GM18505 (cell line): ENCODE results near the gene SPRED2.

Experiments
- ATAC-seq: cut with Tn5 transposase; IDR thresholded peaks from one replicate; pipeline ENCODE4 v1.9.1; 2021; ENCODE audit not compliant: unreplicated experiment
- POLR2A ChIP-seq: IDR thresholded peaks from 4 replicates; pipeline ENCODE4 v1.6.1; 2011; ENCODE audit warnings: borderline replicate concordance; ENCODE audit not compliant: insufficient read depth, insufficient read length; ENCODE audit errors: extremely low read depth

Gene SPRED2

GRCh38 chr2:65416321-65416720 is 16.1 kb downstream of the SPRED2 start:
- no peak for ATAC-seq

DNA sequence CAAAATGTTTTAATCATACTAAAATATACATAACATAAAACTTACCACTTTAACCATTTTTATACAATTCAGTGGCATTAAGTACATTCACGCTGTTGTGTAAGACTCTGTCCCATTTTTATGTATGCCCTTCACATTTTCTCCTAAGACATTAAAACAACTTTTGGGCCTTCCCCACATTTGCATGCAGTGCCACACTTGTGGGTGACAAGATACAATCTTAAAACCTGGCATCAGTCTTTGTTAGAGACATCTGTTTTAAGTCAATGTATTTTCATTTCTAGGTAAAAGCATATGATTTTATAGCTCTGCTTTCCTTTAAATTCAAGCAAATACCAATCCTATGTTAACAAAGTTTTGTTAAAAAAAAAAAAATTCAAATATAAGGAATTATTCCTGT is 17.3 kb downstream of the SPRED2 start:
- ATAC-seq = no peak

More at GRCh38 chr2:65416321-65416720, 16.1 kb downstream of the SPRED2 start:
- TF ChIP-seq POLR2A = no peak

DNA sequence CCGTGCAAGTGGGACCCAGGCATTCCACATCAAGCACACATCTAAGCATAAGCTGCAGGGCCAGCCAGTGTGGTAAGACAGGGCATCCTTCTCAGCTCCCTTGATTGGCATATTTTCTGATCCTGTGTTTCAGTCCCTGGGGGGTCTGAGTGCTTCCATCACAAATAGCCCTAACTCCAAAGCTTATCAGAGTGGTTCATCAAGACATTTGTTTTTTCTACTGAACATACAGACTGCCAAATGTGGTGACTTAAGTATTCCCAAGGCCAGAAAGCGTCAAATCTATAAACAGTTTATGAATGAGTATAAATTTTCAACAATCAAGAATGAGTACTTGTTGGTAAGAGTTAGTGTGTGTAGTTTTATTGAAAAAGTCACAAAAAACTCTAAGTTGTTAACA is 18.8 kb downstream of the SPRED2 start:
- ATAC-seq = no peak
- TF ChIP-seq POLR2A = no peak

More for the DNA sequence above, 17.3 kb downstream of the SPRED2 start:
- no peak for TF ChIP-seq POLR2A

GRCh38 chr2:65413106-65413505 is 19.3 kb downstream of the SPRED2 start:
- no peak for TF ChIP-seq POLR2A
- no peak for ATAC-seq

GRCh38 chr2:65411056-65411795 is 21.2 kb downstream of the SPRED2 start:
- ATAC-seq = no peak
- no peak for TF ChIP-seq POLR2A

GRCh38 chr2:65409045-65409444 is 23.4 kb downstream of the SPRED2 start:
- TF ChIP-seq POLR2A = no peak
- no peak for ATAC-seq

- no peak for TF ChIP-seq POLR2A
- no peak for ATAC-seq
Measured at GRCh38 chr2:65407240-65407639, 25.2 kb downstream of the SPRED2 start.

GRCh38 chr2:65404988-65405697 is 27.3 kb downstream of the SPRED2 start:
- ATAC-seq = no peak

DNA sequence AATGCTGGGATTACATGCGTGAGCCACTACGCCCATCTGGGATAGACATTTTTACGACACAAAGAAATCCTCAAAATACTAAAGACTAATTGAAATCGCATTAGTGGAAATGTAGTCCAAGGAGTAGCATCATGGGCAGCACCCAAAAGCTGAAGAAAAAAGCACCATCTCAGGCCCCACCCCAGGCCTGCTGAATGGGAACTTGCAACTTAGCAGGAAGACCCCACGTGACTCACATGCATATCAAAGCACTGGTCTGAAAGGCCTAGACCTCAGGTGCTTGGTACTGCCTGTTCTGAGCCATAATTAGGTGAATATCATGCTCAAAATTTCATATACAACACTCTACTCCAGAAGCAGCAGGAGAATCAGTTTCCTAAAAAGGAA is 28.9 kb downstream of the SPRED2 start:
- no peak for TF ChIP-seq POLR2A
- ATAC-seq = no peak

More at GRCh38 chr2:65404988-65405697, 27.3 kb downstream of the SPRED2 start:
- no peak for TF ChIP-seq POLR2A

DNA sequence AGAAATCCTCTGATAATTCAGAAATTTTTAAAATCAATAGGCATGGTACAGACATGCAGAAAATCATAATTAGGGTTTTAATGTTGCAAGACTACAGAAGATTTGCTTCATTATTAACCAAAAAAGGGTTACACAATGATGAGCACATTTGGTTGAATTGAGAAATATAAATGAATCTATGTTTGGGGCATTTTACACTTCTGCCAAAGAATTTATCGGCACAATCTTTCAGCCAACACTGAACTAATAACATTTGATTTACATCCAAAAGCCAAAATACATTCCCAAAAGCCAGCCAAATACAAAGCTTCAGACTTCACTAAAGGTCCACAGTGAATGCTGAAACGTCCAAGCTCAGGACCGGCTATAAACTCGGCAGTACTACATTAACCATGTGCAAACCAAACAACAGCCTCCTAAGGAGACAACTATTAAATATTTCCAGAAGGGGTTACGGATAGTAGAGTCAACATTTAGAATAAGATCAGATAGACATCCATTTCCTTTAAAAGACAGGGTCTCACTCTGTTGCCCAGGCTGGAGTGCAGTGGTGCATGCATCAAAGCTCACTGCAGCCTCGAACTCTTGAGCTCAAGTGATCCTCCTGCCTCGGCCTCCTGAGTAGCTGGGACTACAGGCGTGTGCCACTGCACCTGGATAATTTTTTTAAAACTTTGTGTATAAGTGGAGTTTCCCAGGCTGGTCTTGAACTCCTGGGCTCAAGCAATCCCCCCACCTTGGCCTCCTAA is 29.4 kb downstream of the SPRED2 start:
- TF ChIP-seq POLR2A = no peak
- no peak for ATAC-seq

DNA sequence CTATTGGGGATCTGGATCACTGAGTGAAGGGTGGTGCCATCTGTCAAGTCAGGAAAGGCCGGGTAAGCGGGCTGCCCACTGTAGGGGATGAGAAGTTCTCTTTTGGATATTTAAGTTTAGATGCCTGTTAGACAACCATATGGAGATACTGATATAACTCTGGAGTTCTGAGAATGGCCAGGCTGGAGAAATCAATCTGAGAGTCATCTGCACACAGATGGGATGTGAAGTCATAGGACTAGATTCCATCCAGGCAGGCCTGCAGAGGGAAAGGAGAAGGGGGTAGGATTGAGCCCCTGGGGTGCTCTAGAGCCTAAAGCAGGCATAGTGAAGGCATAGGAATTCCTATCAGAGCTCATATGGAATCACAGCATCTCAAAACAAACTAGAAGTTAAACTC is 30.1 kb downstream of the SPRED2 start:
- no peak for TF ChIP-seq POLR2A
- ATAC-seq = no peak

- TF ChIP-seq POLR2A = no peak
- peak; percentile 48 for ATAC-seq
Measured at GRCh38 chr2:65397122-65397521, 35.3 kb downstream of the SPRED2 start.

GRCh38 chr2:65396348-65397026 is 35.9 kb downstream of the SPRED2 start:
- no peak for ATAC-seq
- TF ChIP-seq POLR2A = no peak
